Measurements from ENCODE around the gene ATP9A.
"Not testable (repeated sequence)": the region's sequence is repeated elsewhere in the genome, so short reads cannot be mapped to it uniquely, and the experiment has no call there.

Gene ATP9A

GRCh38 chr20:51784299-51784698 lies 16.1 kb upstream of the ATP9A start (continued):
- no peak for TF ChIP-seq ZNF513 (tag by site-specific recombination; IDR thresholded peaks at IDR 0.05)
- TF ChIP-seq ZNF488 (tag by site-specific recombination; IDR thresholded peaks at IDR 0.05): no peak
- no peak for TF ChIP-seq ZNF155 (tag by site-specific recombination; IDR thresholded peaks at IDR 0.05)
- TF ChIP-seq GLI4 (tag by site-specific recombination; IDR thresholded peaks at IDR 0.05): no peak
- TF ChIP-seq ZNF266 (tag by site-specific recombination; IDR thresholded peaks at IDR 0.05; ENCODE audit: low read depth): no peak
- no peak for TF ChIP-seq ZNF354C (tag by site-specific recombination; IDR thresholded peaks at IDR 0.05; ENCODE audit: borderline replicate concordance, low read depth)
- no peak for TF ChIP-seq MEIS1 (CRISPR knock-in tag; IDR thresholded peaks at IDR 0.05; ENCODE audit: borderline replicate concordance)
- no peak for TF ChIP-seq ZNF433 (tag by site-specific recombination; IDR thresholded peaks at IDR 0.05; ENCODE audit: low read depth)
- TF ChIP-seq ZNF473 (tag by site-specific recombination; IDR thresholded peaks at IDR 0.05): no peak

- CTCF ChIA-PET; H3K4me3 ChIP-seq (ENCODE audit: low read depth, low read length); H3K4me1 ChIP-seq (ENCODE audit: control insufficient read depth, insufficient read depth, low read length); POLR2A ChIA-PET; H3K9me3 ChIP-seq (ENCODE audit: control insufficient read depth, insufficient read depth, low read depth, low read length); H3K36me3 ChIP-seq (ENCODE audit: control insufficient read depth in 2 of 2, insufficient read depth in 1 of 2, low read length in 2 of 2); H3K27ac ChIP-seq (ENCODE audit: extremely low read depth, low read depth, low read length): not testable (repeated sequence)
Observed at GRCh38 chr20:51778229-51778759, 10.1 kb upstream of the ATP9A start.

- Histone ChIP-seq H3K4me1 (ENCODE audit: control insufficient read depth, insufficient read depth, low read length) (no peaks in the 10 kb centered on the region), H3K36me3 (ENCODE audit: control insufficient read depth in 2 of 2, insufficient read depth in 1 of 2, low read length in 2 of 2) (no peaks in the 10 kb centered on the region), H3K27ac (ENCODE audit: extremely low read depth, low read depth, low read length) (no peak overlapping the region), H3K4me3 (ENCODE audit: low read depth, low read length) (no peak overlapping the region), H3K9me3 (ENCODE audit: control insufficient read depth, insufficient read depth, low read depth, low read length) (no peaks in the 10 kb centered on the region)
- no peak for TF ChIP-seq ELK4 (IDR thresholded peaks at IDR 0.05; ENCODE audit: borderline replicate concordance, low read depth, low read length)
- TF ChIP-seq BCL11B (tag by site-specific recombination; IDR thresholded peaks at IDR 0.05; ENCODE audit: low read depth): no peak
- no peak for TF ChIP-seq ZBTB49 (tag by site-specific recombination; IDR thresholded peaks at IDR 0.05; ENCODE audit: low read depth)
- TF ChIP-seq ZNF10 (tag by site-specific recombination; IDR thresholded peaks at IDR 0.05): no peak
- TF ChIP-seq GLI4 (tag by site-specific recombination; IDR thresholded peaks at IDR 0.05): no peak
- no peak for TF ChIP-seq KLF10 (tag by site-specific recombination; IDR thresholded peaks at IDR 0.05)
- POLR2A ChIA-PET: no interaction called here
- CTCF ChIA-PET: no interaction called here
Observed at GRCh38 chr20:51775241-51775640, 7.1 kb upstream of the ATP9A start.

- TF ChIP-seq ZNF426 (tag by site-specific recombination; IDR thresholded peaks at IDR 0.05): no peak
- no peak for TF ChIP-seq ZNF571 (tag by site-specific recombination; IDR thresholded peaks at IDR 0.05)
- no peak for TF ChIP-seq FEZF1 (tag by site-specific recombination; IDR thresholded peaks at IDR 0.05)
- TF ChIP-seq KLF1 (tag by site-specific recombination; IDR thresholded peaks at IDR 0.05): no peak
- no peak for TF ChIP-seq GLI2 (tag by site-specific recombination; IDR thresholded peaks at IDR 0.05; ENCODE audit: borderline replicate concordance, low read depth)
- no peak for TF ChIP-seq ZNF398 (tag by site-specific recombination; IDR thresholded peaks at IDR 0.05)
- no peak for TF ChIP-seq ZNF202 (tag by site-specific recombination; IDR thresholded peaks at IDR 0.05; ENCODE audit: borderline replicate concordance)
- H3K4me3 ChIP-seq (ENCODE audit: low read depth, low read length): no peak overlapping the region
- no peaks in the 10 kb centered on the region for H3K4me1 ChIP-seq (ENCODE audit: control insufficient read depth, insufficient read depth, low read length)
- H3K36me3 ChIP-seq (ENCODE audit: control insufficient read depth in 2 of 2, insufficient read depth in 1 of 2, low read length in 2 of 2): no peaks in the 10 kb centered on the region
- ChIA-PET POLR2A (no interaction called here), CTCF (no interaction called here)
- H3K27ac ChIP-seq (ENCODE audit: extremely low read depth, low read depth, low read length): no peak overlapping the region
- no peaks in the 10 kb centered on the region for H3K9me3 ChIP-seq (ENCODE audit: control insufficient read depth, insufficient read depth, low read depth, low read length)
Observed at GRCh38 chr20:51772236-51772635, 4.0 kb upstream of the ATP9A start.

Data from HEK293 (cell line).